Glomerular endothelial cell (primary cell): ENCODE measurements around the gene BMERB1. TPM values are rescaled to one million over a fixed set of nuclear protein-coding genes. Genes with fewer than 3 reads are reported as not detected.
A peak's percentile ranks its signal among the peaks of the same experiment; 100 is the strongest.

Source experiments
- DNase-seq: peaks from one replicate; pipeline ENCODE4 v3.0.0-alpha.2; 2011; ENCODE audit warnings: low read depth, low spot score; ENCODE audit errors: extremely low read depth
- total RNA-seq: library from RNA; depleted of rRNA; stranded (reverse); fragments of >200 nt; gene quantifications from 2 replicates; pipeline ENCODE4 v1.2.3, GENCODE V29; 2015

The BMERB1 gene
- total RNA-seq, 1 donor from 2014 or later: 48.1 TPM

GRCh38 chr16:15581127-15581815 lies 146.9 kb downstream of the BMERB1 start:
- DNase-seq: peak; percentile 27

GRCh38 chr16:15583526-15583925 lies 149.1 kb downstream of the BMERB1 start:
- no peak for DNase-seq

GRCh38 chr16:15585956-15586355 lies 151.6 kb downstream of the BMERB1 start:
- no peak for DNase-seq

- DNase-seq: no peak
Measured at GRCh38 chr16:15586716-15587115, 152.3 kb downstream of the BMERB1 start.

- no peak for DNase-seq
Measured at GRCh38 chr16:15587152-15587825, 152.9 kb downstream of the BMERB1 start.

GRCh38 chr16:15592324-15592723 lies 157.9 kb downstream of the BMERB1 start:
- no peak for DNase-seq

- DNase-seq: no peak
Measured at GRCh38 chr16:15593235-15593634, 158.8 kb downstream of the BMERB1 start.

GRCh38 chr16:15594711-15595320 lies 160.4 kb downstream of the BMERB1 start:
- DNase-seq: no peak

GRCh38 chr16:15597135-15597534 lies 162.7 kb downstream of the BMERB1 start:
- no peak for DNase-seq

GRCh38 chr16:15597822-15598647 lies 163.6 kb downstream of the BMERB1 start:
- DNase-seq: no peak

- no peak for DNase-seq
Measured at GRCh38 chr16:15598648-15599190, 164.3 kb downstream of the BMERB1 start.

- DNase-seq: no peak
Measured at GRCh38 chr16:15599303-15600070, 165.1 kb downstream of the BMERB1 start.

- DNase-seq: no peak
Measured at GRCh38 chr16:15601212-15601879, 167.0 kb downstream of the BMERB1 start.

- DNase-seq: no peak
Measured at GRCh38 chr16:15602285-15603044, 168.1 kb downstream of the BMERB1 start.

- DNase-seq: no peak
Measured at GRCh38 chr16:15604460-15605440, 170.4 kb downstream of the BMERB1 start.

- no peak for DNase-seq
Measured at GRCh38 chr16:15605839-15606517, 171.6 kb downstream of the BMERB1 start.
